ENCODE measurements around the gene RASSF5. TPM values are rescaled to one million over a fixed set of nuclear protein-coding genes. Genes with fewer than 3 reads are reported as not detected.

The RASSF5 gene
- total RNA-seq, 1 experiment from 2014 or later, result 2.1 TPM

GRCh38 chr1:206612129-206612876 is 105.0 kb downstream of the RASSF5 start, which contains the start of gene EIF2D:
Gene EIF2D, minus strand, starts transcription at chr1:206612465. Its CDS starts 123 bp downstream, at chr1:206612342.
- ChIA-PET CTCF (interaction anchor here (0.6 to 2.7 kb wide), 56 partner anchors 9 to 607 kb away, joined by 3 to 62 read pairs (median 4); partner anchors contain the start of genes C1orf116, DYRK3, IKBKE and MAPKAPK2), POLR2A (interaction anchor here (0.9 to 1.8 kb wide), 7 partner anchors 19 to 297 kb away, joined by 3 to 9 read pairs (median 3); partner anchors contain the start of genes DYRK3, IKBKE and RASSF5)
- peak within 1 kb of the TSS; percentile 94 for H3K4me3 Mint-ChIP-seq
- peak within 1 kb of the TSS; percentile 97 for H3K27ac Mint-ChIP-seq
- ATAC-seq, result peak; percentile 98
- peaks cover 6% of the 10 kb centered on the region for H3K36me3 Mint-ChIP-seq
- H3K27me3 Mint-ChIP-seq (ENCODE audit: low read depth), result peaks cover 7% of the 10 kb centered on the region
- H3K4me1 Mint-ChIP-seq, result peaks cover 12% of the 10 kb centered on the region
- H3K9me3 Mint-ChIP-seq, result no peaks in the 10 kb centered on the region
- DNase-seq (ENCODE audit: low spot score), result peak; percentile 95
- TF ChIP-seq GABPB1 (CRISPR knock-in tag; IDR thresholded peaks at IDR 0.05) (peak; percentile 82), ZNF512 (CRISPR knock-in tag; IDR thresholded peaks at IDR 0.05; ENCODE audit: borderline replicate concordance) (0 out of 2 replicates have a peak, but pooled peaks have one; percentile 42), PRDM15 (CRISPR knock-in tag; IDR thresholded peaks at IDR 0.05) (no peak), ELF4 (CRISPR knock-in tag; IDR thresholded peaks at IDR 0.05; ENCODE audit: low read depth) (no peak), ZNF317 (CRISPR knock-in tag; IDR thresholded peaks at IDR 0.05; ENCODE audit: borderline replicate concordance, low read depth) (no peak), ZBTB21 (CRISPR knock-in tag; IDR thresholded peaks at IDR 0.05; ENCODE audit: borderline replicate concordance) (no peak), PRRX2 (CRISPR knock-in tag; IDR thresholded peaks at IDR 0.05) (no peak), TP53 (CRISPR knock-in tag; IDR thresholded peaks at IDR 0.05) (no peak), E2F5 (CRISPR knock-in tag; IDR thresholded peaks at IDR 0.05) (peak; percentile 65; the same call in 1 of the 2 replicates), ZNF532 (CRISPR knock-in tag; IDR thresholded peaks at IDR 0.05; ENCODE audit: borderline replicate concordance) (0 out of 2 replicates have a peak, but pooled peaks have one; percentile 7), JAZF1 (CRISPR knock-in tag; IDR thresholded peaks at IDR 0.05) (no peak), CREB1 (CRISPR knock-in tag; IDR thresholded peaks at IDR 0.05) (peak; percentile 69), TCF7 (CRISPR knock-in tag; IDR thresholded peaks at IDR 0.05; ENCODE audit: low read depth) (no peak), E2F4 (CRISPR knock-in tag; IDR thresholded peaks at IDR 0.05; ENCODE audit: borderline replicate concordance, low read depth) (0 out of 2 replicates have a peak, but pooled peaks have one; percentile 43), ETV6 (CRISPR knock-in tag; IDR thresholded peaks at IDR 0.05) (0 out of 2 replicates have a peak, but pooled peaks have one; percentile 93), ZNF425 (CRISPR knock-in tag; conservative IDR thresholded peaks at IDR 0.05) (no peak), GRHL2 (CRISPR knock-in tag; IDR thresholded peaks at IDR 0.05; ENCODE audit: insufficient replicate concordance, severe bottlenecking) (no peak), FOXK1 (CRISPR knock-in tag; IDR thresholded peaks at IDR 0.05) (peak; percentile 95), CDX4 (CRISPR knock-in tag; IDR thresholded peaks at IDR 0.05; ENCODE audit: borderline replicate concordance) (no peak), SOX15 (CRISPR knock-in tag; IDR thresholded peaks at IDR 0.05) (no peak)

Measured in WTC11 (cell line).